H9 (cell line): ENCODE data around the gene GRK1. TPM values are rescaled to one million over a fixed set of nuclear protein-coding genes. Genes with fewer than 3 reads are reported as not detected.

Experiments
- DNase-seq: peaks from one replicate; pipeline ENCODE4 v3.0.0-alpha.2; 2017
- H2AFZ ChIP-seq: one replicate; pipeline ENCODE4 v1.6.1; 2013; ENCODE audit warnings: mild to moderate bottlenecking, low read length, control low read depth, moderate library complexity
- H2AK5ac ChIP-seq: 2 replicates; pipeline ENCODE4 v1.6.1; 2013; ENCODE audit warnings: low read length, control low read depth, mixed read lengths; ENCODE audit not compliant: insufficient read length
- H2BK120ac ChIP-seq: one replicate; pipeline ENCODE4 v1.6.1; 2013; ENCODE audit warnings: low read depth, mild to moderate bottlenecking, low read length, control low read depth, inconsistent platforms; ENCODE audit not compliant: poor library complexity, severe bottlenecking
- H2BK12ac ChIP-seq: 2 replicates; pipeline ENCODE4 v1.6.1; 2013; ENCODE audit warnings: low read length, control low read depth, mixed read lengths, low read depth; ENCODE audit not compliant: insufficient read length
- H2BK15ac ChIP-seq: 2 replicates; pipeline ENCODE4 v1.6.1; 2013; ENCODE audit warnings: low read depth, low read length, control low read depth
- H2BK20ac ChIP-seq: one replicate; pipeline ENCODE4 v1.6.1; 2013; ENCODE audit warnings: low read depth, mild to moderate bottlenecking, low read length, control low read depth, inconsistent platforms; ENCODE audit not compliant: poor library complexity, severe bottlenecking
- H2BK5ac ChIP-seq: 2 replicates; pipeline ENCODE4 v1.6.1; 2013; ENCODE audit warnings: low read length, control low read depth, mixed read lengths; ENCODE audit not compliant: insufficient read length
- H3K14ac ChIP-seq: 2 replicates; pipeline ENCODE4 v1.6.1; 2013; ENCODE audit warnings: low read length, control low read depth; ENCODE audit not compliant: insufficient read depth
- H3K18ac ChIP-seq: 2 replicates; pipeline ENCODE4 v1.6.1; 2013; ENCODE audit warnings: low read depth, mild to moderate bottlenecking, mixed read lengths, low read length, control low read depth; ENCODE audit not compliant: insufficient read length
- H3K23ac ChIP-seq: 2 replicates; pipeline ENCODE4 v1.6.1; 2013; ENCODE audit warnings: low read length, control low read depth, mixed read lengths, low read depth; ENCODE audit not compliant: insufficient read length
- H3K23me2 ChIP-seq: 2 replicates; pipeline ENCODE4 v1.6.1; 2013; ENCODE audit warnings: low read depth, mild to moderate bottlenecking, mixed read lengths, low read length, control low read depth; ENCODE audit not compliant: insufficient read length, poor library complexity, severe bottlenecking
- H3K27ac ChIP-seq: 2 replicates; pipeline ENCODE4 v1.5.1; 2013; ENCODE audit warnings: low read length, control low read depth, mixed read lengths, low read depth; ENCODE audit not compliant: insufficient read length
- H3K27me3 ChIP-seq: 2 replicates; pipeline ENCODE4 v1.6.1; 2013; ENCODE audit warnings: low read length, control low read depth, inconsistent platforms; ENCODE audit not compliant: insufficient read depth
- H3K4ac ChIP-seq: 2 replicates; pipeline ENCODE4 v1.6.1; 2013; ENCODE audit warnings: low read depth, mild to moderate bottlenecking, control low read depth, inconsistent platforms, low read length, moderate library complexity
- H3K4me1 ChIP-seq: 2 replicates; pipeline ENCODE4 v1.6.1; 2013; ENCODE audit warnings: low read length, control low read depth, inconsistent platforms; ENCODE audit not compliant: insufficient read depth
- H3K4me2 ChIP-seq: 2 replicates; pipeline ENCODE4 v1.6.1; 2013; ENCODE audit warnings: low read length, control low read depth, mixed read lengths; ENCODE audit not compliant: insufficient read length, insufficient read depth
- H3K56ac ChIP-seq: 2 replicates; pipeline ENCODE4 v1.6.1; 2013; ENCODE audit warnings: low read depth, mild to moderate bottlenecking, mixed read lengths, low read length, control low read depth; ENCODE audit not compliant: insufficient read length
- H3K79me1 ChIP-seq: 2 replicates; pipeline ENCODE4 v1.6.1; 2013; ENCODE audit warnings: low read depth, mild to moderate bottlenecking, moderate library complexity, low read length, control low read depth, inconsistent platforms; ENCODE audit not compliant: insufficient read depth, poor library complexity, severe bottlenecking
- H3K79me2 ChIP-seq: 2 replicates; pipeline ENCODE4 v1.6.1; 2013; ENCODE audit warnings: low read length, control low read depth, inconsistent platforms; ENCODE audit not compliant: insufficient read depth
- H3K9ac ChIP-seq: 2 replicates; pipeline ENCODE4 v1.6.1; 2013; ENCODE audit warnings: low read length, control low read depth, mixed read lengths; ENCODE audit not compliant: insufficient read length; ENCODE audit errors: extremely low read depth
- H3K9me3 ChIP-seq: one replicate; pipeline ENCODE4 v1.6.1; 2013; ENCODE audit warnings: low read depth, low read length, inconsistent platforms; ENCODE audit not compliant: control insufficient read depth
- H3T11ph ChIP-seq: one replicate; pipeline ENCODE4 v1.6.1; 2013; ENCODE audit warnings: mild to moderate bottlenecking, low read length, control low read depth, inconsistent platforms
- H4K20me1 ChIP-seq: one replicate; pipeline ENCODE4 v1.6.1; 2013; ENCODE audit not compliant: control insufficient read depth, insufficient read length, insufficient read depth
- H4K5ac ChIP-seq: 2 replicates; pipeline ENCODE4 v1.6.1; 2013; ENCODE audit warnings: low read depth, mild to moderate bottlenecking, mixed read lengths, low read length, control low read depth; ENCODE audit not compliant: insufficient read length
- H4K8ac ChIP-seq: replicated peaks from 2 replicates; pipeline ENCODE4 v1.6.1; 2013; ENCODE audit warnings: low read length, control low read depth, mixed read lengths, low read depth; ENCODE audit not compliant: insufficient read length
- H4K91ac ChIP-seq: 2 replicates; pipeline ENCODE4 v1.6.1; 2013; ENCODE audit warnings: low read depth, mild to moderate bottlenecking, moderate library complexity, mixed read lengths, low read length, control low read depth; ENCODE audit not compliant: insufficient read length
- H3K27ac Mint-ChIP-seq, 3 experiments: 2 replicates in 2 of 3; 3 replicates in 1 of 3; pipeline ENCODE4 v1.8.0; 2020 to 2021; ENCODE audit warnings: mixed read lengths in 3 of 3, mild to moderate bottlenecking in 1 of 3, moderate library complexity in 1 of 3
- H3K27me3 Mint-ChIP-seq: 2 replicates; pipeline ENCODE4 v1.8.0; 2021; ENCODE audit warnings: low read depth, mild to moderate bottlenecking, moderate library complexity, mixed read lengths
- H3K36me3 Mint-ChIP-seq, 3 experiments: 2 replicates in 2 of 3; 3 replicates in 1 of 3; pipeline ENCODE4 v1.8.0; 2020 to 2021; ENCODE audit warnings: low read depth in 3 of 3, mixed read lengths in 3 of 3; ENCODE audit not compliant: insufficient read depth in 1 of 3
- H3K4me1 Mint-ChIP-seq, 2 experiments: 2 replicates each; pipeline ENCODE4 v1.8.0; 2020; ENCODE audit warnings: mixed read lengths in 2 of 2
- H3K4me3 Mint-ChIP-seq, 2 experiments: 2 replicates in 1 of 2; 3 replicates in 1 of 2; pipeline ENCODE4 v1.8.0; 2020 to 2021; ENCODE audit warnings: mild to moderate bottlenecking in 2 of 2, mixed read lengths in 2 of 2, moderate library complexity in 1 of 2
- H3K9me3 Mint-ChIP-seq, 2 experiments: 2 replicates in 1 of 2; 3 replicates in 1 of 2; pipeline ENCODE4 v1.8.0; 2020; ENCODE audit warnings: mild to moderate bottlenecking in 2 of 2, mixed read lengths in 2 of 2, moderate library complexity in 1 of 2
- CTCF ChIP-seq: fragments of 200-600 bp; sonication (generic); conservative IDR thresholded peaks from 3 replicates; pipeline ENCODE4 v1.8.0; 2021; ENCODE audit warnings: antibody characterized with exemption, mild to moderate bottlenecking
- WGBS: extraction: QIAGEN DNeasy Blood & Tissue Kit; methylation state at CpG from one replicate; pipeline ENCODE4 v1.1.7; 2013; ENCODE audit warnings: missing lambda C conversion rate, low lambda C conversion rate, mixed read lengths; ENCODE audit not compliant: insufficient read length; ENCODE audit errors: extremely low coverage; 5-methylcytosine and 5-hydroxymethylcytosine counted together
- total RNA-seq: library from RNA; stranded (reverse); gene quantifications from 2 replicates; pipeline ENCODE4 v1.2.1, GENCODE V29; 2021

Gene GRK1
- total RNA-seq, 1 experiment from 2014 or later = 0.31 TPM

GRCh38 chr13:113742445-113743120, 75.6 kb downstream of the GRK1 start:
- Histone ChIP-seq H2AK5ac (no peak overlapping the region), H2BK5ac (no peak overlapping the region), H3K27ac (no peak overlapping the region), H3K56ac (no peak overlapping the region), H2BK15ac (no peak overlapping the region), H4K5ac (no peak overlapping the region), H3K4me2 (no peak overlapping the region), H3K9me3 (no peaks in the 10 kb centered on the region), H3K18ac (no peak overlapping the region), H3K4ac (no peak overlapping the region), H3T11ph (no peak overlapping the region), H3K4me1 (no peaks in the 10 kb centered on the region), H2AFZ (no peak overlapping the region), H2BK20ac (no peak overlapping the region), H3K23me2 (no peaks in the 10 kb centered on the region), H4K20me1 (no peaks in the 10 kb centered on the region), H3K79me1 (no peaks in the 10 kb centered on the region), H3K14ac (no peak overlapping the region), H4K91ac (no peak overlapping the region), H3K9ac (no peak overlapping the region), H2BK12ac (no peak overlapping the region), H2BK120ac (no peak overlapping the region), H4K8ac (no peak overlapping the region), H3K23ac (no peak overlapping the region), H3K27me3 (no peaks in the 10 kb centered on the region), H3K79me2 (no peaks in the 10 kb centered on the region)
- DNase-seq = no peak
- no peak for TF ChIP-seq CTCF
- Mint-ChIP-seq H3K4me1 (peaks cover 16 to 35% of the 10 kb centered on the region in 2 experiments), H3K27me3 (peaks cover 2% of the 10 kb centered on the region; the same call in 1 of the 2 replicates), H3K36me3 (no peaks in the 10 kb centered on the region), H3K9me3 (no peaks in the 10 kb centered on the region; a peak in 2 of 5 replicates), H3K4me3 (no peak overlapping the region), H3K27ac (no peak overlapping the region)
- WGBS = no CpG with 5 or more reads among the region's 21 CpGs
